ENCODE results near the gene RBM7. TPM values are rescaled to one million over a fixed set of nuclear protein-coding genes. Genes with fewer than 3 reads are reported as not detected.

RBM7 gene
- total and polyA plus RNA-seq, 9 donors: 19.8 to 31.5 (median 26.8) TPM

DNA sequence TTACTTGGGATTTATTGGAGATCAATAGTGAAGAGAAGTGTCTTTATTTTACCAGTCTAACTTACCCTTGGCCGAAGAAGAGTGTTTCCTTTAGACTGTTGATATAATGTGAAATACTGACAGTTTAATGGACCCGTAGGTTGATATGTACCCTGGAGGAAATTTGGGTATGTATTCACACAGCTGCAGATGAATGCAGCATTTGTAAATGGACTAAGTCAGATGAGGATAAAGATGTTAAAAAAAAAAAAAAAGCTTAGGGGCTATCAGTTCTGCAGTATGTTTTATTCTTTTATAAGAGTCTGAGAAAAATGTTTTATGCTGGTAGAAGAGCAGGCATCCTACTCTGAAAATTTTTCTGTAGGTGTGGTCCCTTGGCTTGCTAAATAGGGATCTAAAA lies 41.5 kb downstream of the RBM7 start:
- H3K9me3 ChIP-seq (replicated peaks; ENCODE audit: control insufficient read depth, low read depth, low read length): no peaks in the 10 kb centered on the region
- DNase-seq: no peak
- peaks cover 7% of the 10 kb centered on the region for H3K4me1 ChIP-seq (ENCODE audit: control insufficient read depth, insufficient read depth, low read length)
- no peaks in the 10 kb centered on the region for H3K27me3 ChIP-seq (ENCODE audit: control insufficient read depth, insufficient read depth, low read length)
- no CpG with 5 or more reads among the region's 2 CpGs for WGBS (ENCODE audit: insufficient coverage)
- H3K36me3 ChIP-seq (ENCODE audit: control insufficient read depth, insufficient read depth, low read length): peaks cover 15% of the 10 kb centered on the region
- H3K27ac ChIP-seq (ENCODE audit: low read length): no peak overlapping the region
- H3K4me3 ChIP-seq (ENCODE audit: low read length): no peak overlapping the region

DNA sequence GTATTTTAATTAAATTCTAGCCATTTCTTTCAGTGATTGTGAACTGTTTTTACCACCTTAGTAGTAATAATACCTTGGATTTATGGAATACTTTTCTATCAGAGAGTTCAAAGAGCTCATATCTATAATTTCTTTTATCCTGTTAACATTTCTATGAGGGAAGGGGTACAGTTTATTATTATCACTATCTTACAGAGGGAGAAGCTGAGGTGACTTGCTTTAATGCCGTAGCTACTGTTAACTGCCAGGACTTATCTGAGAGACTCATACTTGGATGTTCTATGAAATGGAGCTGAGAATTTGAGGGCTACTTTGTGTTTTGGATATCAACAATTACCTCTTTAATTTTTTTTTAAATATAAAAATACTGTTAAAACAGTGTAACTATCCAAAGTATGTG lies 42.1 kb downstream of the RBM7 start:
- no CpG with 5 or more reads among the region's 1 CpG for WGBS (ENCODE audit: insufficient coverage)
- Histone ChIP-seq H3K4me1 (ENCODE audit: control insufficient read depth, insufficient read depth, low read length) (peaks cover 7% of the 10 kb centered on the region), H3K27me3 (ENCODE audit: control insufficient read depth, insufficient read depth, low read length) (no peaks in the 10 kb centered on the region), H3K27ac (ENCODE audit: low read length) (no peak overlapping the region), H3K4me3 (ENCODE audit: low read length) (no peak overlapping the region), H3K36me3 (ENCODE audit: control insufficient read depth, insufficient read depth, low read length) (peaks cover 15% of the 10 kb centered on the region), H3K9me3 (replicated peaks; ENCODE audit: control insufficient read depth, low read depth, low read length) (no peaks in the 10 kb centered on the region)
- DNase-seq: no peak

DNA sequence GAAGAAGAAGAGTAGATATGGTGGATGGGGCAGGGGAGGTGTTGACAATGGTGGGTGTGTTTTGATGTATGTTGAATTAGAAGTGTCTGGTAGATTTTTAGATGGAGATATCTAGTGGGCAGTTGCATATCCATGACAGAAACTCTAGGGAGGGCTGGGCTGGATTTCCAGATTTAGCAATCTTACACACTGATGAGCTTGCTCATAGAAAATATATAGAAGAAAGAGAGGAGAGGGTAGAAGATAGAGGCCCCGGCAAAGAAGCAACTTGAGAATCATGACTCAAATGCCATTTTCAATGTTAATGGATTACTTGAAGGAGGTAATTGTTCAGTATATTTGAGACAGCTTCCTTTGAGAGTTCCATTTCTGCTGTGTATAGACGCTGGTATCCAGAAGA lies 47.0 kb downstream of the RBM7 start:
- Histone ChIP-seq H3K4me1 (ENCODE audit: control insufficient read depth, insufficient read depth, low read length) (no peaks in the 10 kb centered on the region), H3K36me3 (ENCODE audit: control insufficient read depth, insufficient read depth, low read length) (peaks cover 24% of the 10 kb centered on the region), H3K27ac (ENCODE audit: low read length) (no peak overlapping the region), H3K27me3 (ENCODE audit: control insufficient read depth, insufficient read depth, low read length) (no peaks in the 10 kb centered on the region), H3K9me3 (replicated peaks; ENCODE audit: control insufficient read depth, low read depth, low read length) (no peaks in the 10 kb centered on the region), H3K4me3 (ENCODE audit: low read length) (no peak overlapping the region)
- 100% methylated on average over 1 of the region's 2 CpGs for WGBS (ENCODE audit: insufficient coverage)
- DNase-seq: no peak

DNA sequence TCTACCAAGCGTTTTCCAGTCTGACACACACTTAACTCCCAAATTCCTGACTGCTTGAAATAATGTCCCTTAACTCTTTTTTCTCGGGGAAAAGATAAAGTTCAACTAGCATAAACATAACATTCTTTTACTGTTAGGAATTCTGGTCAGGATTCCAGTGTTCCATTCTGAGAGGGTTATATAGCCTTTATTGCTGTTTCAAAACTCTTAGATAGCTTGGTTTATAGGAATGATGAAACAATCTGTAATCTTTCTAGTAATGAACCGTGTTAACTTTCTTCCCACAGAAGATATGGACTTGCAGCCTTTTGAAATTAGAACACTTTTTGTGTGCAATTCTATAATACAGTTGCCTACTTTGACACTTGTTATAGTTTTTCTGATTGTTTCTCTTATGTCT lies 47.4 kb downstream of the RBM7 start:
- no peak for DNase-seq
- Histone ChIP-seq H3K9me3 (replicated peaks; ENCODE audit: control insufficient read depth, low read depth, low read length) (no peaks in the 10 kb centered on the region), H3K27ac (ENCODE audit: low read length) (no peak overlapping the region), H3K36me3 (ENCODE audit: control insufficient read depth, insufficient read depth, low read length) (peaks cover 24% of the 10 kb centered on the region), H3K4me1 (ENCODE audit: control insufficient read depth, insufficient read depth, low read length) (no peaks in the 10 kb centered on the region), H3K4me3 (ENCODE audit: low read length) (no peak overlapping the region), H3K27me3 (ENCODE audit: control insufficient read depth, insufficient read depth, low read length) (no peaks in the 10 kb centered on the region)
- WGBS (ENCODE audit: insufficient coverage): 100% methylated on average over 1 of the region's 3 CpGs

DNA sequence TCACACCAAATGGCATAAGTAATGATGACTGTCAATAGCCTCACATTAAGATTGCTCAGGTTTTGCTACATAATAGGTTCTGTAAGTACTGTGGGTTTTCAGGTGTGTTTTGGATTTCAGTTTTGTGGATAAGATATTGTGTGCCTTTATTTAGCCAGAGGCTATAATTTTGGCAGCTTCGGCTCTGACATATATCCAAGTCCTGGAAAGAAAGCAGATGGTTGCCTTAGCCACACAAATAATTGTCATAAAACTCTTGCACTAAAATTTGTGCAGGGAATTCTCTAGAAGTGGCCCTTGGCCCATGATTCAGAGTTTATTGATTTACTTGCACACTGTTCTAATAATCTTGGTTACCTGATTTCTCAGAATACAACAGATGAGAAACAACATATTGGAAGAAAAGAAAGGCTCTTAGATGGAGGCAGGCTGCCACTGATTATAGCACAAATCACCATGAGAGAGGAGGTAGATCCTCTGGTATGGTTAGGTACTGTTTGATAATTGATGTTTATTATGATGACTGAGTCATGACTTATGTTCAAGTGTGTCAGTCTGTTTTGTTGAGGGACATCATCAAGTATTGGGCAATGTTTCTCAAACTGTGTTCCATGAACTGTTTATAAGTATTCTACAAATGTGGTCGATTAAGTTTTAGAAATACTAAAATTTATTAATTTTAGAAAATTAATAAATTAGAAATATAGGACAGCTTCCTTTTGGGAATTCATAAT lies 48.5 kb downstream of the RBM7 start:
- DNase-seq: no peak
- Histone ChIP-seq H3K27ac (ENCODE audit: low read length) (no peak overlapping the region), H3K4me1 (ENCODE audit: control insufficient read depth, insufficient read depth, low read length) (no peaks in the 10 kb centered on the region), H3K27me3 (ENCODE audit: control insufficient read depth, insufficient read depth, low read length) (no peaks in the 10 kb centered on the region), H3K36me3 (ENCODE audit: control insufficient read depth, insufficient read depth, low read length) (peaks cover 23% of the 10 kb centered on the region), H3K4me3 (ENCODE audit: low read length) (no peak overlapping the region), H3K9me3 (replicated peaks; ENCODE audit: control insufficient read depth, low read depth, low read length) (no peaks in the 10 kb centered on the region)
- WGBS (ENCODE audit: insufficient coverage): no CpG with 5 or more reads among the region's 2 CpGs

DNA sequence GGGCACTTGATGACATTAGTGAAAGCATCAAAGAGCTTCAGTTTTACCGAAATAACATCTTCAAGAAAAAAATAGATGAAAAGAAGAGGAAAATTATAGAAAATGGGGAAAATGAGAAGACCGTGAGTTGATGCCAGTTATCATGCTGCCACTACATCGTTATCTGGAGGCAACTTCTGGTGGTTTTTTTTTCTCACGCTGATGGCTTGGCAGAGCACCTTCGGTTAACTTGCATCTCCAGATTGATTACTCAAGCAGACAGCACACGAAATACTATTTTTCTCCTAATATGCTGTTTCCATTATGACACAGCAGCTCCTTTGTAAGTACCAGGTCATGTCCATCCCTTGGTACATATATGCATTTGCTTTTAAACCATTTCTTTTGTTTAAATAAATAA lies 49.4 kb downstream of the RBM7 start:
- Histone ChIP-seq H3K27ac (ENCODE audit: low read length) (no peak overlapping the region), H3K27me3 (ENCODE audit: control insufficient read depth, insufficient read depth, low read length) (no peaks in the 10 kb centered on the region), H3K4me1 (ENCODE audit: control insufficient read depth, insufficient read depth, low read length) (no peaks in the 10 kb centered on the region), H3K9me3 (replicated peaks; ENCODE audit: control insufficient read depth, low read depth, low read length) (no peaks in the 10 kb centered on the region), H3K36me3 (ENCODE audit: control insufficient read depth, insufficient read depth, low read length) (peaks cover 20% of the 10 kb centered on the region), H3K4me3 (ENCODE audit: low read length) (no peak overlapping the region)
- peak; percentile 10 for DNase-seq
- WGBS (ENCODE audit: insufficient coverage): 78% methylated on average over 6 of the region's 6 CpGs

DNA sequence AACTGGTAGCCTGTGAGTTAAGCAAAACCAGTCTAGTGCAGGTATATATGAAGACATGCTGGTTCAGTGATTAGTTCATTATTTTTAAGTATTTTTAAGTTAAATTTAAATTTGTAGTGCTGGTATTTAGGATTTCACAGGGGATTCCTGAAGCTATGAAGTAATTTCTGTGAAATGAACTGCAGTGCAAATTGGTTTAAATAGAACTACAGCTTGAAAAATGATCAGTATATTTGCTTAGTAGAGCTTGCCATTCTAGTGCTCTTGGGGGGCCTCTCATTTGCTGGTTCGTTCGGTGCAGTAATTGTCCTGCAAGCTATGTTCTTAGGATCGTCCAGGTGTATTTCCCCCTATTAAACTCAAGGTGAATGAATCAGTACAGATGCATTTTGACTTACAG lies 51.9 kb downstream of the RBM7 start:
- no peak for DNase-seq
- no CpG with 5 or more reads among the region's 3 CpGs for WGBS (ENCODE audit: insufficient coverage)
- no peak overlapping the region for H3K4me3 ChIP-seq (ENCODE audit: low read length)
- no peaks in the 10 kb centered on the region for H3K27me3 ChIP-seq (ENCODE audit: control insufficient read depth, insufficient read depth, low read length)
- peaks cover 13% of the 10 kb centered on the region for H3K36me3 ChIP-seq (ENCODE audit: control insufficient read depth, insufficient read depth, low read length)
- no peaks in the 10 kb centered on the region for H3K9me3 ChIP-seq (replicated peaks; ENCODE audit: control insufficient read depth, low read depth, low read length)
- H3K27ac ChIP-seq (ENCODE audit: low read length): no peak overlapping the region
- H3K4me1 ChIP-seq (ENCODE audit: control insufficient read depth, insufficient read depth, low read length): no peaks in the 10 kb centered on the region

Other genes starting within 250 kb of the RBM7 start
- 61.5 TPM for gene NNMT, start 104.3 kb upstream of the RBM7 start, total RNA-seq
- gene NNMT, start 104.3 kb upstream of the RBM7 start, polyA plus RNA-seq (ENCODE audit: insufficient read depth in 1 of 8, insufficient read length in 8 of 8, low replicate concordance in 1 of 8): 100 to 1,000 TPM in 1 of 8 donors, 10 to 100 TPM in 7; 26.2 to 122 (median 55.2) TPM
- gene C11orf71, start 155 bp upstream of the RBM7 start, total RNA-seq: 6.1 TPM
- gene C11orf71, start 155 bp upstream of the RBM7 start, polyA plus RNA-seq (ENCODE audit: insufficient read depth in 1 of 8, insufficient read length in 8 of 8, low replicate concordance in 1 of 8): 1 to 10 TPM; 6.1 to 8.9 (median 8.0) TPM
- 52.4 TPM for gene REXO2, start 38.8 kb downstream of the RBM7 start, total RNA-seq
- 10 to 100 TPM; 48.2 to 68.8 (median 53.9) TPM for gene REXO2, start 38.8 kb downstream of the RBM7 start, polyA plus RNA-seq (ENCODE audit: insufficient read depth in 1 of 8, insufficient read length in 8 of 8, low replicate concordance in 1 of 8)
- gene NXPE1, start 159.2 kb downstream of the RBM7 start, total RNA-seq: not detected
- gene NXPE1, start 159.2 kb downstream of the RBM7 start, polyA plus RNA-seq (ENCODE audit: insufficient read depth in 1 of 8, insufficient read length in 8 of 8, low replicate concordance in 1 of 8): under 1 TPM in 1 of 8 donors, not detected in 7; 0.06 TPM
- gene NXPE4, start 195.1 kb downstream of the RBM7 start, total RNA-seq: not detected
- under 1 TPM in 1 of 8 donors, not detected in 7; 0.13 TPM for gene NXPE4, start 195.1 kb downstream of the RBM7 start, polyA plus RNA-seq (ENCODE audit: insufficient read depth in 1 of 8, insufficient read length in 8 of 8, low replicate concordance in 1 of 8)